CD4-positive, CD25-positive, alpha-beta regulatory T cell (primary cell): ENCODE results near the gene MBOAT1. TPM values are rescaled to one million over a fixed set of nuclear protein-coding genes. Genes with fewer than 3 reads are reported as not detected.

Source experiments
- ATAC-seq, 2 donors: fragments of 150-1000 bp; cut with Tn5 transposase; one replicate each; pipeline ENCODE4 v1.10.0; 2021; ENCODE audit warnings: low read depth in 2 of 2, moderate number of reproducible peaks in 2 of 2, moderate library complexity in 1 of 2
- DNase-seq, 3 donors: peaks; one replicate each; pipeline versions ENCODE4 v3.0.0 to v3.0.0-alpha.2; 2012 to 2022; ENCODE audit warnings: mixed read lengths in 1 of 3
- H3K27ac ChIP-seq: one replicate; pipeline ENCODE4 v1.7.0; 2013; ENCODE audit warnings: mild to moderate bottlenecking, low read length; ENCODE audit not compliant: insufficient read depth, poor library complexity, severe bottlenecking
- H3K27me3 ChIP-seq: one replicate; pipeline ENCODE4 v1.7.0; 2013; ENCODE audit warnings: low read length; ENCODE audit not compliant: control insufficient read depth, insufficient read depth
- H3K36me3 ChIP-seq: one replicate; pipeline ENCODE4 v1.7.0; 2013; ENCODE audit warnings: mild to moderate bottlenecking, low read length, moderate library complexity; ENCODE audit not compliant: control insufficient read depth, insufficient read depth
- H3K4me1 ChIP-seq: 2 replicates; pipeline ENCODE4 v1.7.0; 2013; ENCODE audit warnings: mild to moderate bottlenecking, low read length; ENCODE audit not compliant: insufficient read depth, control insufficient read depth, poor library complexity, severe bottlenecking
- H3K4me3 ChIP-seq: one replicate; pipeline ENCODE4 v1.7.0; 2013; ENCODE audit warnings: low read depth, mild to moderate bottlenecking, low read length, moderate library complexity
- H3K9me3 ChIP-seq, 2 experiments: 1 replicate in 1 of 2; 2 replicates in 1 of 2; pipeline ENCODE4 v1.7.0; 2013; ENCODE audit warnings: low read length in 2 of 2, mild to moderate bottlenecking in 1 of 2, moderate library complexity in 1 of 2; ENCODE audit not compliant: control insufficient read depth in 2 of 2
- H3K27ac Mint-ChIP-seq, 3 donors: one replicate each; pipeline ENCODE4 v1.8.0; 2020 to 2022; ENCODE audit warnings: mild to moderate bottlenecking in 3 of 3, mixed read lengths in 3 of 3, moderate library complexity in 2 of 3
- H3K27me3 Mint-ChIP-seq: one replicate; pipeline ENCODE4 v1.8.0; 2022; ENCODE audit warnings: mild to moderate bottlenecking, mixed read lengths
- H3K36me3 Mint-ChIP-seq: one replicate; pipeline ENCODE4 v1.8.0; 2020; ENCODE audit warnings: mixed read lengths
- H3K4me1 Mint-ChIP-seq, 4 donors: one replicate each; pipeline ENCODE4 v1.8.0; 2020 to 2022; ENCODE audit warnings: mixed read lengths in 4 of 4, mild to moderate bottlenecking in 1 of 4
- H3K4me3 Mint-ChIP-seq, 4 donors: one replicate each; pipeline ENCODE4 v1.8.0; 2020 to 2022; ENCODE audit warnings: mild to moderate bottlenecking in 4 of 4, mixed read lengths in 4 of 4, moderate library complexity in 3 of 4
- H3K9me3 Mint-ChIP-seq, 7 donors: one replicate each; pipeline ENCODE4 v1.8.0; 2020 to 2022; ENCODE audit warnings: mixed read lengths in 7 of 7, mild to moderate bottlenecking in 3 of 7, moderate library complexity in 2 of 7
- polyA plus RNA-seq, 4 donors: library from polyadenylated mRNA; unstranded; fragments of 300-500 nt; fragmentation: Illumina TruSeq; gene quantifications; one replicate each; pipeline ENCODE4 v1.2.3, GENCODE V29; 2021
- total RNA-seq: library from RNA; stranded (reverse); gene quantifications from one replicate; pipeline ENCODE4 v1.2.3, GENCODE V29; 2022

The MBOAT1 gene
- total and polyA plus RNA-seq, 5 donors from 2014 or later: 3.6 to 26.4 (median 6.0) TPM

DNA sequence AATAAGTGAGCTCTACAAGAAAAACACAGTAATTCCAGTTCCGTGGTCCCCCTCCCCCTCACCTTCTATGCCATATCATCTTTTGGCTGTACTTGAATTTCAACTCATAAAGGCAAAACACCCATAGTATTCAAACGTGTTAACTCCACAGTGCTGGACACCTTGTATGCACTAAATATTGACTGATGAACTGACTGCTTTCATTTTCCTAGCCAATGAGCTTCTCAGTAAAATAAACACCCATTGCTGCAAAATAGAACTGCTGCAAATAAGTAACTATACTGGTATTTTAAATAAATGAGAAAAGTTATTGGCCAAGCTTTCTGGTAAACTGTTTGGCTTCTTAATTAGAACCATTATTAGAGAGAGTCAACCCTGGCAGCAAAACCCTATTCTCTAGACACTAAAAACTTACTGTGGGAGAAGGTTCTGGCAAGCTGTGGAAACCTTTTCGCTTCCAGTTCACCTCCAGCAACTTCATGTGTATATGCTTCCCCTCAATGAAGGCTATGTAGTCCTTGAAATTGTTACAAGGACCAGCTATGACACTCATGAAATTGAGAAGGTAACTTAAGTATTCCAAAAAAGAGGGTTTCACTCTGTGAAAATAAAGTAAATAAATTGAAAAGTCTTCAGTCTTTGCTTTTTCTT, 86.0 kb downstream of the MBOAT1 start:
- H3K27ac ChIP-seq: no peak overlapping the region
- H3K4me3 ChIP-seq: no peak overlapping the region
- H3K9me3 ChIP-seq: no peaks in the 10 kb centered on the region
- Mint-ChIP-seq H3K36me3 (peaks cover 42% of the 10 kb centered on the region), H3K27me3 (no peaks in the 10 kb centered on the region), H3K4me1 (peaks cover 0 to 9% (median 2%) of the 10 kb centered on the region in 4 donors), H3K27ac (peak overlapping the region in 1 of 3 donors; percentile 73), H3K9me3 (no peaks in the 10 kb centered on the region), H3K4me3 (no peak overlapping the region)
- H3K4me1 ChIP-seq: no peaks in the 10 kb centered on the region
- ATAC-seq (no peak), DNase-seq (no peak)
- peaks cover 35% of the 10 kb centered on the region for H3K36me3 ChIP-seq
- H3K27me3 ChIP-seq: no peaks in the 10 kb centered on the region

DNA sequence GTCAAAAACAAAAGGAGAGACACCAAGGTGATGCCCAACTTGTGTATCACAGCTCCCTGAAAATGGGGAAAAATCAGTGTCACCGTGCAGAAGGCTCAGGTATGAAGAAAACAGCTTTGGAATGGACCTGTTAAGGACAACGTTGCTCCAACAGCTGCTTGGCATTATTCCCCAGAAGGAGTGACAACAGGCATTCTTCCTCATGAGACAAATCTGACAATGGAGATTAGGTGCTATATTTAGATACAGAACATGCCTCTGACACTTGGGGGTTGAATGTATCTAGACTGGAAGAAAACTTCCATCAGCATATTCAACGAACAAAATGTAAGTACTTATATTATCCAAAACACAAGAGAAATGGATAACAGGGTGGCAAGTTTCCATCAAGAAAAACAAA, 87.7 kb downstream of the MBOAT1 start:
- Histone ChIP-seq H3K27me3 (no peaks in the 10 kb centered on the region), H3K9me3 (no peaks in the 10 kb centered on the region), H3K27ac (no peak overlapping the region), H3K4me3 (no peak overlapping the region), H3K4me1 (no peaks in the 10 kb centered on the region), H3K36me3 (peaks cover 32% of the 10 kb centered on the region)
- H3K4me1 Mint-ChIP-seq: peaks cover 0 to 5% (median 2%) of the 10 kb centered on the region in 4 donors
- DNase-seq (no peak), ATAC-seq (no peak)
- no peaks in the 10 kb centered on the region for H3K27me3 Mint-ChIP-seq
- H3K36me3 Mint-ChIP-seq: peaks cover 42% of the 10 kb centered on the region
- no peak overlapping the region for H3K4me3 Mint-ChIP-seq
- H3K27ac Mint-ChIP-seq: no peak overlapping the region
- H3K9me3 Mint-ChIP-seq: no peaks in the 10 kb centered on the region

DNA sequence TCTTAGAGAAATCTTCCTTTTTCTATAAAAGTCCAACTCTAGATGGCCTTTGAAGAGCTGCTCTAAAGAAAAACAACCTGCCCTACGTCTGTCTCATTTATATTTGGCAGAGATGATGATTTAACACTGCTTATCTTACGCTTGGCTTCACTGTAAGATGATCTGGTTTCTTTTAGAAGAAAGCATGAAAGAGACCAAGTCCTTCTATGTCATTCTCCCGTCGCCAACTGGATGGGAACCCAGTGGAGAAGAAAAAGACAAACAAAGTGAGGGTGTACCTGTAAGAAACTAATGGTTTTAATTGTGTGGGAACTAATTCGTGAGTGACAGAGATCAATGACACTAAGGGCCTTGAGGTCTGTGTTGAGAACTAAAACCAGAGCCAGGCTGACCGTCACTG, 92.8 kb downstream of the MBOAT1 start:
- no peaks in the 10 kb centered on the region for H3K4me1 Mint-ChIP-seq
- H3K36me3 Mint-ChIP-seq: peaks cover 51% of the 10 kb centered on the region
- no peak overlapping the region for H3K4me3 ChIP-seq

DNA sequence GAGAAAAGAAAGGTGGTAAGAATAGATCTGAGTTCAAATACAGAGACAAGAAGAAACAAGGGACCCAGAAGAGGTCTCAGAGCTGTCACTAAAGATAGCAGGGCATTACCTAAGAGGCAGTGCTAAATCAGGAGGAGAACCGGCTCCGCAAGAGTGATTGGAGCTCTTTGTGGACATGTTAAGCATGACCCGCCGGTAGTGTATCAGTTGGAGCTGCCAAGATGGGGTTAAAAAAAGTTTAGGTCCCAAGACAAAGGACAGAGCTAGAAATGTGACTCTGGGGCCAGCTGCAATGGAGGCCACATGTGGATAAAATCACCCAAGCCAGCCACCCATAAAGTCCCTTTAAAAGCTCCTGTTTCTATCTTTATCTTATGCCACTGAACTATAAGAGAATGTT, 93.4 kb downstream of the MBOAT1 start:
- no peaks in the 10 kb centered on the region for H3K27me3 Mint-ChIP-seq
- DNase-seq (no peak), ATAC-seq (no peak)
- H3K27me3 ChIP-seq: no peaks in the 10 kb centered on the region
- H3K27ac ChIP-seq: no peak overlapping the region
- no peaks in the 10 kb centered on the region for H3K9me3 ChIP-seq
- H3K36me3 ChIP-seq: peaks cover 42% of the 10 kb centered on the region
- H3K4me1 Mint-ChIP-seq: peaks cover 0 to 2% (median 0%) of the 10 kb centered on the region in 4 donors
- no peak overlapping the region for H3K4me3 Mint-ChIP-seq
- no peak overlapping the region for H3K4me3 ChIP-seq
- H3K4me1 ChIP-seq: no peaks in the 10 kb centered on the region
- no peak overlapping the region for H3K27ac Mint-ChIP-seq
- H3K36me3 Mint-ChIP-seq: peaks cover 52% of the 10 kb centered on the region
- H3K9me3 Mint-ChIP-seq: no peaks in the 10 kb centered on the region

More for the DNA sequence above, 92.8 kb downstream of the MBOAT1 start:
- Histone ChIP-seq H3K4me1 (no peaks in the 10 kb centered on the region), H3K36me3 (peaks cover 42% of the 10 kb centered on the region), H3K27ac (no peak overlapping the region), H3K27me3 (no peaks in the 10 kb centered on the region), H3K9me3 (no peaks in the 10 kb centered on the region)
- Mint-ChIP-seq H3K4me3 (no peak overlapping the region), H3K27me3 (no peaks in the 10 kb centered on the region), H3K27ac (no peak overlapping the region), H3K9me3 (no peaks in the 10 kb centered on the region)
- ATAC-seq (no peak), DNase-seq (no peak)

DNA sequence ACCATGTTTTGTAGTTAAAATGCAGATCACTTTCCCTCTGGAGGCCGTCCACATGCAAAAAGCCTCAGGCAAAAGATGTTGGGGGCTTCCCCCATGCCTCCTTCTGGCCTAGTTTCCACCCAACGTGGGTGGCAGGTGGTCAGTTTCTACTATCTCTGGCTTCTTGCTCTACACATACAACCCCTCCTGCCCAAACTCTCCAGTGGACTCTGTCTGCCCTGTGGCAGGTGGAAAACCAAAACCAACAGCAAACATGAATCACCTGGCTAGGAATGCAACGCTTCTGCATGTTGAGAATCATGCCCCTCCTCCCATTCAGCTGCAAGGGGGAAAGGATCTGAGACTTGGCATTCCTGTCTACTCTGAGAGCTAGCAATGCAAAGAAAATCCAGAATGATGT, 94.8 kb downstream of the MBOAT1 start:
- Histone ChIP-seq H3K27ac (no peak overlapping the region), H3K4me3 (no peak overlapping the region), H3K36me3 (peaks cover 46% of the 10 kb centered on the region), H3K4me1 (no peaks in the 10 kb centered on the region), H3K27me3 (no peaks in the 10 kb centered on the region), H3K9me3 (no peaks in the 10 kb centered on the region)
- H3K27ac Mint-ChIP-seq: peak overlapping the region in 2 of 3 donors; percentile 13 to 76
- no peaks in the 10 kb centered on the region for H3K9me3 Mint-ChIP-seq
- no peak for ATAC-seq
- H3K36me3 Mint-ChIP-seq: peaks cover 52% of the 10 kb centered on the region
- H3K4me1 Mint-ChIP-seq: peaks cover 0 to 2% (median 0%) of the 10 kb centered on the region in 4 donors
- no peaks in the 10 kb centered on the region for H3K27me3 Mint-ChIP-seq
- no peak overlapping the region for H3K4me3 Mint-ChIP-seq
- no peak for DNase-seq

DNA sequence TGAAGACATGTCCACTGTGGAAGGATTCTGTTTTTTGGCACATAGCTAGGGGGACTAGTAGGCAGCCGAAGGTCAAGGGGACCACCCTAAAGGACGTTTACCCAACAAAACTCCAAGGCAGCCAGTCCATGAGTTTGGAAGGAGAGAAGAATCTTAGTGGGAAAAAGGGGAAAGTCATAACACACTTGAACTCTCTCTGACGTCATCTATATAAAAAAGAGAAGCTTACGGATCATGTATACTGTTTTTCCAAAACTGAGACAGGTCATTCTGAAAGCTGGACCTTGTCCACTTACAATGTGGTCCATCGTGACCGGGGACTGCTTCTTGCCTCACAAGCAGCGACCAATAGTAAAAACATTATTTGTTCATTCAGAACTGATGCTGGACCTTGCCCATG, 95.5 kb downstream of the MBOAT1 start:
- Mint-ChIP-seq H3K9me3 (no peaks in the 10 kb centered on the region), H3K27ac (no peak overlapping the region), H3K36me3 (peaks cover 49% of the 10 kb centered on the region), H3K4me1 (peaks cover 0 to 2% (median 0%) of the 10 kb centered on the region in 4 donors), H3K4me3 (no peak overlapping the region), H3K27me3 (no peaks in the 10 kb centered on the region)
- H3K4me1 ChIP-seq: no peaks in the 10 kb centered on the region
- ATAC-seq (no peak), DNase-seq (no peak)
- H3K27me3 ChIP-seq: no peaks in the 10 kb centered on the region
- no peak overlapping the region for H3K4me3 ChIP-seq
- H3K36me3 ChIP-seq: peaks cover 51% of the 10 kb centered on the region
- H3K9me3 ChIP-seq: no peaks in the 10 kb centered on the region
- H3K27ac ChIP-seq: no peak overlapping the region

DNA sequence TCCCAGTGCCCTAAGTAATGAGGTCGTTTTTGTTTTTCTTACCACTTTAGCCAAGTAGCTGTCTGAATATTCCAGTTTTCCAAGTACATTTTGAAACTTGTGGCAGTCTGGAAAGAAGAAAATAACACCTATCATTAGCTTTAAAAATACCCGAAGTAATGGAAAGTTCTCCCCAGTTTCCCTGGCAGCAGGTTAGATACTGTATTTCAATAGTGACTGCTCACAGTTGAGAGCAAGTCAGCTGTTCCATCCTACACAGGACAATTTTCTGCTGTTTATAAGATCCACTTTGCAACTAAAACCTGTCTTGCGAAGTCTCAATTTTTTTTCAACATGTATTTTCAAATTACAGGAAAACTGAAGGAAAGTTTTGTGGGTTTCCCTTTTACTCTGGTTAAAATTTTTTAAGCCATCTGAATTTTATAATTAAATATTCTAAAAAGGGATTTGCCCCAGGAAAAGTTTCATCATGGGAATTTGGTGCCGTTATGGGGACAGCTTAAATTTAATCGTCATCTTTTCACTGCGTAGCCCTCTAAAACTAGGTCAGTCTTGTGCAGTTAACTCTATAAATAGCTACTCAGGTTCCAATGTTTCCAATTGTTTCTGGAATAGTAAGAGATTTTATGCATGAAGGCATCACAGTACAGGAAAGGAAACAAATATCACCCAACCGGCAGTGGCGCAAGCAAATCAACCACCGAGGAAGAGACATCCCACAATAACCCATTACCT, 96.9 kb downstream of the MBOAT1 start:
- Mint-ChIP-seq H3K27me3 (no peaks in the 10 kb centered on the region), H3K4me3 (no peak overlapping the region), H3K4me1 (peaks cover 0 to 2% (median 0%) of the 10 kb centered on the region in 4 donors), H3K27ac (no peak overlapping the region), H3K9me3 (no peaks in the 10 kb centered on the region), H3K36me3 (peaks cover 52% of the 10 kb centered on the region)
- Histone ChIP-seq H3K27ac (no peak overlapping the region), H3K36me3 (peaks cover 52% of the 10 kb centered on the region), H3K9me3 (no peaks in the 10 kb centered on the region), H3K4me3 (no peak overlapping the region), H3K4me1 (no peaks in the 10 kb centered on the region), H3K27me3 (no peaks in the 10 kb centered on the region)
- DNase-seq (no peak), ATAC-seq (no peak)
